G401 (cell line): ENCODE results near the gene TMEM53. TPM values are rescaled to one million over a fixed set of nuclear protein-coding genes. Genes with fewer than 3 reads are reported as not detected.

Experiments used
- DNase-seq: peaks from one replicate; pipeline ENCODE4 v3.0.0-alpha.2; 2015; ENCODE audit warnings: low spot score
- in situ Hi-C: cut with HindIII; loops from 2 replicates; pipeline ENCODE4 v1.10.0; 2016; ENCODE audit warnings: low sequenced_read_pairs, mixed read lengths
- total RNA-seq: library from RNA; depleted of rRNA; stranded (reverse); fragments of >200 nt; shearing (Covaris generic); gene quantifications from 2 replicates; pipeline ENCODE4 v1.2.3, GENCODE V29; 2014; rRNA removed

The TMEM53 gene
- total RNA-seq, 1 experiment from 2014 or later, result 23.1 TPM

- no peak for DNase-seq
- in situ Hi-C loops, result no loop called here
These were observed 57.8 kb downstream of the TMEM53 start for GRCh38 chr1:44616284-44616990.

- in situ Hi-C loops, result no loop called here
- no peak for DNase-seq
These were observed 60.3 kb downstream of the TMEM53 start for GRCh38 chr1:44613941-44614340.

DNA sequence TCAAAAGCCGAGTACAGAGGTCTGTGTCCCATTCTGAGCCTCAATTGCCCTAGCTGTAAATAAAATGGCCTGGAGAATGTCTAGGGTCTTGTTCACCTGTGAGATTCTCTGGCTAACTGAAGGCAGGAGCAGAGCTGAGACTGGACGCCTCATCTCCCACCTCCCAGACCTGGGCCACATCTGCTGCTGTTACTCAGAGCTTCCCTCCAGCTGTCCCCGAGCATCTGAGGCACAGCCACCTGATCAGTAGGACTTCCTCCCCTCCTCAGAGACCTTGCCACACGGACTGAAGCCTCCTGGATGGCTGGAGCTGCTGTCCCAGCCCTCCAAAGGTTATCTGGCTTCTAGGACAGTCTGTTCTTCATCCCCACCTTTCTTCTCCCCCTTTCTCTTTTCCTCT lies 62.4 kb downstream of the TMEM53 start:
- DNase-seq, result no peak

DNA sequence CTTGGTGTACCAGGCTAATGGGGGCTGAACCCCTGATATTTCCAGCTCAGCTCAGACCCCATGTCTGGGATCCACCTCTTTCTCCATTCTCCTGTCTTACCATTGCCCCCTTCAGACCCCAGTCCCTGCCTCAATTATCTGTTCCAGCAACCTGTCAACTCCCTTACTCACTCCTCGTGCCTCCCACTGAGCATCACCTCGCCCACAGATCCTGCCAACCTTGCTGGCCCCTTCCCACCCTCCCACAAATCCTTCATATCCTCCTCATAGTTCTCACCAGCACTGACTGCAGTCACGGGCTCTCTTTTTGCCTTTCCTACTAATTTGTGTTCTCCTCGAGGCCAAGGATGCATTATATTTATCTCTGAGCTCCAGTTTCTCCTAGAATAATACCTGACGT lies 62.9 kb downstream of the TMEM53 start:
- DNase-seq, result no peak
- in situ Hi-C loops, result no loop called here

More for the DNA sequence above, 62.4 kb downstream of the TMEM53 start:
- in situ Hi-C loops, result no loop called here

DNA sequence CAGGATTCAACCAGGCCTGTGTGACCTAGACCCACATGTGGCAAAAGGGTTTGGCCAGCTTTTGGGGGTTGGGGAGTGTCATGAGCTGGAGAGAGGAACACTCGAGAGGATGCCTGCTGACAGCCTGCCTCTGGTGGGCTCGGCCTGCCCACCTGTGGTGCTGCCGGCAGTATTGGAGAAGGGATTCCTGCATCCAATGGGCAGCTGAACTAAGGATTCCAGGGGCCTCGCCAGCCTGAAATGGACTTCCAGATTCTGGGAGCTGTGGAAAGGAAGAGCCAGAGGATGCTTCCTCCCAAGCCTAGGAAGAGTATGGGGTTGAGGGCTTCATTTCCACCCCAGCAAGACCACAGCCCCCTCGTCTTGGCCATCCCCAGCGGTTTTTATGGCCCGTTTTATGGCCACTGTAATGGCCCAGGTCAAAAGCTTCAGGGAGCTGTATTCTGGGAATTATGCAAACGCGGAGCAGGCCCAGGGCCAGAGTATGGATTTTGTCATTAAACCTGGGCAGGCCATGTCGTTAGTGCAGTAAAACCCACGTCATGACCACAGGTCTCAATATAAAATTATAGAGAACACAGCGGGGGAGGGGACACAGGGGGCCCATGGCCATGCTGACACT lies 63.6 kb downstream of the TMEM53 start:
- in situ Hi-C loops, result no loop called here
- DNase-seq, result no peak

GRCh38 chr1:44609768-44610526 lies 64.3 kb downstream of the TMEM53 start:
- in situ Hi-C loops, result no loop called here
- DNase-seq, result no peak

DNA sequence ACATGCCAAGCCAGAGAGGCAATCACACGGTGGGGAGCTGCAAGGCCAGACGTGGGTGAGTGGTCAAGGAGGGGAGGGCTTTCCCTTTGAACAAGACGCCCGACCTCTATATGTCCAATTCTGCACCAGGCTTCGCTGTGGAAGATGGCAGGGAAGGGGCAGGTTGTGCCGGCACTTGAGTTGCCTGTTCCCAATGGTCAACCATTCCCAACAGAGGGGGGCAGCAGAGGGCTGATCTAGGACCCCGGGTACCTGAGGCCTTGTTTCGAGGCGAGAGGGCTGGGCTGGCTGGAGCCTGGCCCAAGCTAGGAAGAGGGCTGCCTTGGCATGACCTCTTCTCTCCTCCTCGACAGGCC lies 64.9 kb downstream of the TMEM53 start:
- in situ Hi-C loops, result no loop called here
- peak; percentile 40 for DNase-seq

GRCh38 chr1:44608141-44608540 lies 66.1 kb downstream of the TMEM53 start:
- in situ Hi-C loops, result no loop called here
- DNase-seq, result no peak

DNA sequence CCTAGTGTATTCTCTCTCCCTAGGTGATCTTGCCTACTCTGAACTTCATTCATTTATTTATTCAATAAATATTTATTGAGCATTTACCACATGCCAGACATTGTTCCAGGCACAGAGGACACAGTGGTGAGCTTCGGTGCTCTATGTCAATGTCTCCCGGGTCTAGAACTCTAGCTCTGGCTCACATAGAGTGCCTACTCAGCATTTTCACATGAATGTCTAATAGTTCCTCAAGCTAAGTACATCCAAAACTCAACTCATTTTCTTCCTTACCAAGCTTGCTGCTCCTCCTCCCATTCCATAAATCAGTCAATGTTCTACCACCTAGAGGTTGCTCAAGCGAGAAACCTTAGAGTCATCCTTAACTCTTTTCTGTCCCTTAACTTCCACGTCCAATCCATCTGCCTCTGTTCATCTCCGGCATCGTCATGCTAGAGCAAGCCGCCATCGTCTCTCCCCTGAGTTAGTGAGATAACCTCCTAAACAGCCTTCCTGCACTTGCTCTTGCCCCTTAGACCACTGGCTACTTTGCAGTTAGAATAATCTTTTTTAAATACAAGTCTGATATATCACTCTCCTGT lies 67.5 kb downstream of the TMEM53 start:
- in situ Hi-C loops, result no loop called here
- DNase-seq, result no peak

- in situ Hi-C loops, result no loop called here
These were observed 68.2 kb downstream of the TMEM53 start for GRCh38 chr1:44605914-44606615.

GRCh38 chr1:44604157-44604955 lies 69.9 kb downstream of the TMEM53 start:
- DNase-seq, result no peak
- in situ Hi-C loops, result no loop called here

More at GRCh38 chr1:44605914-44606615, 68.2 kb downstream of the TMEM53 start:
- DNase-seq, result no peak

DNA sequence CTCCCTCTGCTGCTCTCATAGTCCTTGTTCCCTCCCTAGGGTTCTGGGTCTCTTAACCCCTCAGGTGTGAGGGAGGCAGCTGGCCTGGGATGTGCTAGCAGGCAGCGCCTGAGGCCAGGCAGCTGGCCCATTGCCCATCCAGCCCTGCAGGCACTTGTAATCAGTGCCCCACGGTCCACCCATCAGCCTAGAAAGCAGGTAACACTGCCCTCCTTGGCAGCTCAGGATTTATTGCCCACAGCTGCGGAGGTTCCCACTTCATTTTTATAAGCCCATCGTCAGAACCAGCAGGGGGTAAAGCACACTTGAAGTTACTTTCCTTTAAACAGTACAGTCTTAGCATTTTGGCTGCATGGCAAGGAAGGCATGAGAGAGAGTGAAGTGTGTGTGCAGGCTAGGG lies 70.6 kb downstream of the TMEM53 start:
- no peak for DNase-seq
- in situ Hi-C loops, result no loop called here

Other genes starting within 250 kb of the TMEM53 start
- gene ARMH1, start 233 bp upstream of the TMEM53 start, total RNA-seq, result 2.2 TPM in 1 of 2 replicates, not detected in the other
- not detected in 2 replicates for gene RNU5D-1, start 56.7 kb upstream of the TMEM53 start, total RNA-seq
- gene KIF2C, start 65.4 kb upstream of the TMEM53 start, total RNA-seq, result 74.3 and 85.9 TPM in 2 replicates
- 3,222 and 3,561 TPM in 2 replicates for gene RPS8, start 101.1 kb upstream of the TMEM53 start, total RNA-seq
- gene BEST4, start 113.7 kb upstream of the TMEM53 start, total RNA-seq, result 2.2 and 2.3 TPM in 2 replicates
- gene PLK3, start 125.9 kb upstream of the TMEM53 start, total RNA-seq, result 8.0 and 8.5 TPM in 2 replicates
- gene DYNLT4, start 132.9 kb upstream of the TMEM53 start, total RNA-seq, result 2.9 and 14.6 TPM in 2 replicates
- gene BTBD19, start 134.0 kb upstream of the TMEM53 start, total RNA-seq, result 1.1 and 1.3 TPM in 2 replicates
- 0.18 and 0.27 TPM in 2 replicates for gene PTCH2, start 168.8 kb upstream of the TMEM53 start, total RNA-seq